Stimulated activated CD8-positive, alpha-beta memory T cell treated with anti-CD3 and anti-CD28 coated beads, Interleukin-15, amount 100 ng/mL, for 24 hours (primary cell): ENCODE measurements around the gene FKBP4.

Source experiments
- DNase-seq: peaks from one replicate; pipeline ENCODE4 v3.0.0-alpha.2; 2020; ENCODE audit warnings: low read depth

The FKBP4 gene

DNA sequence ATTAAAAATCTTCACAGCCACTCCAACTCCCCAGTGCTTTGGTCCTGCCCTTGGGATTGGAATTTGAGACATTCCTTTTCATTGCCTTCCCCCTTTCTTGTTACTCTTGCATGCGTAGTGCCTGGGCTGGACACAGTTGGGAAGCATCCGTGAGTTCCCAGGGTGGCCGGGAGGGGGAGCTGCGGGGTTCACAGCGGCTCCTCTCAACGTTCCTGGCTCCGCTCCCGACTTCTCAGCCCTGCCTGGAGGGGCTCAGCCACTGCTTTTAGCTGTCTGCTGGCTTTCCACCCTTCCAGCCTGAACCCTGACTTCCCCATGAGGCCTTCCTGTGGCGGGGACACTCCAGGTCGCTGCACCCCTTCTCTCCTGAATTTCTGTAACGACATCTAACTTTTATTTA is 58.9 kb downstream of the FKBP4 start:
- no peak for DNase-seq
